Ramos (cell line): Measurements from ENCODE around the gene MLF2.

Experiments
- in situ Hi-C: fragments of 300-500 bp; cut with MboI; formaldehyde crosslinking; loops from one replicate; pipeline ENCODE4 v1.14.3; 2022; ENCODE audit warnings: low sequenced_read_pairs; ENCODE audit not compliant: unreplicated experiment

Gene MLF2

DNA sequence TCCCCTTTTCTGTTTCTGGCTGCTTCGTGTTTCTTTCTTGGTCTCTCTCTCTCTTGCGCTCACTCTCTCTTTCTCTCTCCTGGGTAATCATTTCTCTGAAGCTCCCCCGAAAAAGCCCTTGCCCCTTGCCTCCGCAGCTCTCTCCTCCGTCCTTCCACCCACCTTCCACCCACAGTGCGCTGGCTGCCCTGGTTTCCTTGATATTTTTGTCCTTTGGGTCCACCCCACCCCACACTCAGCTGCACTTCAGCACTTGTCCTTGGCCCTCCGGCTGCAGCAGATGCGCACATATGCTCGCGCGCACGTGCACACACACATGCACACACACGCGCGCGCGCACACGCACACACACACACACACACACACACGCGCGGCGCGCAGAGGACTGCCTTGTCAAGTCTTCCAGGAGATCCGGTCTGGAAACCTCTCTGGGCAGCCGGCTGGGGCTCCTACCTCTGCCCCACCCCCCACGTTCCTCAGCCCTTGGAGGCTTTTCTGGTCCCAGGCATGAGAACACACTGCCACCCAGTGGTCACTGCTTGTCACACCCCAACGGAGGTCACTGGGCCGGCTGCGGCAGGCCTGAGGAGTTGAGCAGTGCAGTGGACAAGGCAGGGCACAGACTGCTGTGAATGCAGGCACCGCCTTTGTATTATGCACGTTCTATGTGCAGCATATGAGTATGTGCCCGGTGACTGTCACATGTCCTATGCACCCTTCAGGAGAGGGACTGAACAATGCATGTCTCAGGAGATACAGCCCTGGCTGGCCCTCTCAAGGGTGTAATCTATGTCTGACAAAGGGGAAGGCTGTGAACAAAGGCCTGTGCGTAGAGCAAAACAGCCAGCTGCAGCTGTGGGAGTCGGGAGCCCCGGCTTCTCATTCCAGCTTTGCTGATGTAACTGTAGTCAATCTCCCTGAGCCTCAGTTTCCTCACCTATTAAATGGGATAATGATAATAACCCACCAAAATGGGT, 25.9 kb upstream of the MLF2 start:
- in situ Hi-C loops: no loop called here

DNA sequence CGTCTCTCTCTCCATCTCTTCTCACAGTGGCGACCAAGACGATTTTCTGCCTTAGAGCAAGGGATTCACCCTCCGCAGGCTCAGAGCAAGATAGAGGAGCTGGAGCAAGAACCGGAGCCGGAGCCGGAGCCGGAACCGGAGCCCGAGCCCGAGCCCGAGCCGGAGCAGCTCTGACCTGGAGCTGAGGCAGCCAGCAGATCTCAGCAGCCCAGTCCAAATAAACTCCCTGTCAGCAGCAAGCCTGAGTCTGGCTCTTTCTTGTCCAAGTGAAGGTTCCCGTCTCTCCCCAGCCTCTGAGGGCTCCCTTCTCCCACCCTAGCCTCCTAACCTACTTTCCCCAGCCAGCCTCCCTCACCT, 25.3 kb upstream of the MLF2 start:
- in situ Hi-C loops: no loop called here

DNA sequence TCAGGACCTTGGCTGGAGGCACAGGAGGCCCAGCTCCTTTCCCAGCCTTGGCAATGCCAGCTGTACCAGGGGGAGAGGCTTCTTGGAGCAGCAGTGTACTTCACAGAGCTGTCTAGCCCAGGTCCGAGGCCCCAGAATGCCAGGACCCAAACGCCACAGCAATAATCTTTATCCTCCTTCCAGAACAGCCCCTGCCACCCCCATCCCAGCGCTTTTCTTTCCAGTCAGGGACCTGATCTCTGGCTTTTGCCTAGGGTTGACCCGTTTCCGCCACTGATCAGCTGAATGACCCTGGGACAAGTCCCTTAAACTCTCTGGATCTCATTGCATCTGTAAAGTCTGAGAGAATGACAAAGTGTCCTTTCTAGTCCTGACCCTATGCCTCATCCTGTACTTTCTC, 24.4 kb upstream of the MLF2 start:
- in situ Hi-C loops: no loop called here

DNA sequence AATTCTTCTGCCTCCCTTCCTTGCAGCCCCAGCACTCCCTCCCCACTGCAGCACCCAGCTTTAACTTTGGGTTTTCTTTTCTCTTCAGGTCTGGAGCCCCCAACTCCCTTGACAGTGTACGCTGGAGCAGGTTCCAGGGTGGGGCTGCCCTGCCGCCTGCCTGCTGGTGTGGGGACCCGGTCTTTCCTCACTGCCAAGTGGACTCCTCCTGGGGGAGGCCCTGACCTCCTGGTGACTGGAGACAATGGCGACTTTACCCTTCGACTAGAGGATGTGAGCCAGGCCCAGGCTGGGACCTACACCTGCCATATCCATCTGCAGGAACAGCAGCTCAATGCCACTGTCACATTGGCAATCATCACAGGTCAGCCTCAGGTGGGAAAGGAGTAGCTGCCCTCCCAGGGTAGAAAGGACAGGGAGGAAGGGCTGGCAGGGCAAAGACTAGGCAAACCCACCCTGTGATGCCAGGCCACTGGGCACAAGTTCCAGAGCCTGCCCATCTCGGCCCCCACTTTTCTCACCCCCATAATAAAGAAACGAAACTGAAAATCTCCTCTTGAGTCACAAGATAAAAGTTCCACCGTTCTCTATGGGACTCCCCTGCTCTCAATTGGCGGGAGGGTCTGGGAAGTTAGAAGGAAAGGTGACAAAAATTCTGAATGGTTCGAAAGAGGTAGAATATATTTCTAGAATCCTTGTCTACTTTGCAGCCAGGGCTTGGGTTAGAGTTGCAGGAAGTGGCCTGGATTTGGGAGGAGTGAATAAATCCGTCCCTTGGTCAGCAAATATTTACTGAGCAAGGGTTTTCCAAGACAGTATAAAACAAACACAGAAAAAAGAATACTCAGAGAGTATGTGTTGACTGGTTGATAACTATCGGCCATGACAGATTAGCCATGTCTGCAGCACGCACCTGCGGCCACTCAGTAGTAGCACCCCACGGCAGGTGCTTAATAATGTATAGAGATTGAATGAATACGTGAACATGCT, 22.5 kb upstream of the MLF2 start:
- in situ Hi-C loops: no loop called here

DNA sequence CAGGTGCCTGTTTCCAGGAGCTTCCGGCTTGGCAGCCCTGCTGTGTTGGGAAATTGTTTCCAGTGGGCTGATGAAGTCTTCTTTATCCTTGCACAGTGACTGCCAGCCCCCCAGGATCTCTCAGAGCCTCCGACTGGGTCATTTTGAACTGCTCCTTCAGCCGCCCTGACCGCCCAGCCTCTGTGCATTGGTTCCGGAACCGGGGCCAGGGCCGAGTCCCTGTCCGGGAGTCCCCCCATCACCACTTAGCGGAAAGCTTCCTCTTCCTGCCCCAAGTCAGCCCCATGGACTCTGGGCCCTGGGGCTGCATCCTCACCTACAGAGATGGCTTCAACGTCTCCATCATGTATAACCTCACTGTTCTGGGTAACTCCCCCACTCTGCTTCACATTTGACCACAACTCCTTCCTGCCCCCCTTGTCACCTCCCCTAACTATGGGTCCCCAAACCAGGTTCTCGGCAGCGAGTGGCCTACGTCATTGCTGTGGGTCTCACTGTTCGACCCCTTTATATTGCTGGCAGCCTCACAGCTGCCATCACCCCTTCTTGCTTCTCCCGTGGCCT, 21.6 kb upstream of the MLF2 start:
- in situ Hi-C loops: no loop called here

DNA sequence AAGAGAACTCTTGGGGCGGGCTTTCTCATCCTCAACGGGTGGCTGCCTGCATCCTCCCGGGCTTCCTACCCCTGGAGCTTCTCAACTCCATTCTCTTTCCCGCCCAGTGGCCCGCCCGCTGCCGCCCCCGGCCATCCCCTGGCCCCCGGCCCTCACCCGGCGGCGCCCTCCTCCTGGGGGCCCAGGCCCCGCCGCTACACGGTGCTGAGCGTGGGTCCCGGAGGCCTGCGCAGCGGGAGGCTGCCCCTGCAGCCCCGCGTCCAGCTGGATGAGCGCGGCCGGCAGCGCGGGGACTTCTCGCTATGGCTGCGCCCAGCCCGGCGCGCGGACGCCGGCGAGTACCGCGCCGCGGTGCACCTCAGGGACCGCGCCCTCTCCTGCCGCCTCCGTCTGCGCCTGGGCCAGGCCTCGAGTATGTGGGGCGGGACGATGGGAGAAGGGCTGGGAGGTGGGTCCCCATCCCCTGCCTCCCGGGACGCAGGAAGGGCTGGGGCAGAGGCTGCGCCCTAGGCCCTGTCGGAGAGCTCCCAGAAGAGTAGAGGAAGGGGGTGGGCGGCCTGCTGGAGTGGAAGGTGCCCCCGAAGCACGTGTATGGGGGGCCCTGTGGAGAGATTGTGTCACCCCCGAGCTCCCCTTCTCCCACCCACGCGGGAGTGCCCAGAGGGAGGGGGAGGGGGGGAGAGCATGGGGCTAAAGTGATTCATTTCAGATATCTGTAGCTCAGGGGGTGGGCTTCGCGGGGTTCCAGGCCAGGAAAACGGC, 20.8 kb upstream of the MLF2 start:
- in situ Hi-C loops: no loop called here

DNA sequence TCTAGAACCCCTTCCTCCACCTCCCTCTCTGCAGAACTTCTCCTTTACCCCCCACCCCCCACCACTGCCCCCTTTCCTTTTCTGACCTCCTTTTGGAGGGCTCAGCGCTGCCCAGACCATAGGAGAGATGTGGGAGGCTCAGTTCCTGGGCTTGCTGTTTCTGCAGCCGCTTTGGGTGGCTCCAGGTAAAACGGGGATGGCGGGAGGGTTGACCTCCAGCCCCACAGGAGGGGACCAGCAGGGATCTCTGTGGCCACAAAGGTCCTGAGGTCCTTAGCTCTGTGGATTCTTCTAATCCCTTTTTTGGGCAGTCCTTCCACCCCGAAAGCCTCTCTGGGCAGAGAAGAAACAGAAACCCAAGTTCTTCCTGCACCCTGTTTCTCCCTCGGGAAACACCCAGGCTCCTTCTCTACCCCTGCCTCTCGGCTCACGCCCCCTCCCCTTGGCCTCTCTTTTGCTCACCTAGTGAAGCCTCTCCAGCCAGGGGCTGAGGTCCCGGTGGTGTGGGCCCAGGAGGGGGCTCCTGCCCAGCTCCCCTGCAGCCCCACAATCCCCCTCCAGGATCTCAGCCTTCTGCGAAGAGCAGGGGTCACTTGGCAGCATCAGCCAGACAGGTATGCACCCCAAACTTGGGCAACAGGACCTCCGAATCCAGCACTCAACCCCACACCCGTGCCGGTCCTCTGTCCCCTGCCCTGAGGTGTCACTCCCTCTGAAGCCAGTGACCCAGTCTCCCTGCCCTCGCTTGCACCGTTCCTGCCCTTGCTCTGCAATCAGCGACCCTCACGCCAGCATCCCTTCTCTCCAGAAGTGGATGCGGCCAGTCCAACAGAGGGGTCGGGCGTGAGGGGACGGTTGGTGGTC, 20.0 kb upstream of the MLF2 start:
- in situ Hi-C loops: no loop called here

DNA sequence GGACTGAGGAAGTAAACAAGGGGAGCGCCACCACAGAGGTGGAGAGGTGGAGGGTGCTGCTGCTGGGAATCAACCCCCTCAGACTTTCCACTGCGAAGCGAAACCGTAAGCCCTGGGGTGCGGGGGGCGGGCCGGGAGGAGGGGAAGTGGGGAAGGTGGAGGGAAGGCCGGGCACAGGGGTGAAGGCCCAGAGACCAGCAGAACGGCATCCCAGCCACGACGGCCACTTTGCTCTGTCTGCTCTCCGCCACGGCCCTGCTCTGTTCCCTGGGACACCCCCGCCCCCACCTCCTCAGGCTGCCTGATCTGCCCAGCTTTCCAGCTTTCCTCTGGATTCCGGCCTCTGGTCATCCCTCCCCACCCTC, 19.4 kb upstream of the MLF2 start, which contains the start of gene LAG3:
LAG3 (plus strand) TSS at position 190 of the 365 bp plus-strand sequence. CDS start 333 bp downstream, outside the sequence.
- in situ Hi-C loops: no loop called here

DNA sequence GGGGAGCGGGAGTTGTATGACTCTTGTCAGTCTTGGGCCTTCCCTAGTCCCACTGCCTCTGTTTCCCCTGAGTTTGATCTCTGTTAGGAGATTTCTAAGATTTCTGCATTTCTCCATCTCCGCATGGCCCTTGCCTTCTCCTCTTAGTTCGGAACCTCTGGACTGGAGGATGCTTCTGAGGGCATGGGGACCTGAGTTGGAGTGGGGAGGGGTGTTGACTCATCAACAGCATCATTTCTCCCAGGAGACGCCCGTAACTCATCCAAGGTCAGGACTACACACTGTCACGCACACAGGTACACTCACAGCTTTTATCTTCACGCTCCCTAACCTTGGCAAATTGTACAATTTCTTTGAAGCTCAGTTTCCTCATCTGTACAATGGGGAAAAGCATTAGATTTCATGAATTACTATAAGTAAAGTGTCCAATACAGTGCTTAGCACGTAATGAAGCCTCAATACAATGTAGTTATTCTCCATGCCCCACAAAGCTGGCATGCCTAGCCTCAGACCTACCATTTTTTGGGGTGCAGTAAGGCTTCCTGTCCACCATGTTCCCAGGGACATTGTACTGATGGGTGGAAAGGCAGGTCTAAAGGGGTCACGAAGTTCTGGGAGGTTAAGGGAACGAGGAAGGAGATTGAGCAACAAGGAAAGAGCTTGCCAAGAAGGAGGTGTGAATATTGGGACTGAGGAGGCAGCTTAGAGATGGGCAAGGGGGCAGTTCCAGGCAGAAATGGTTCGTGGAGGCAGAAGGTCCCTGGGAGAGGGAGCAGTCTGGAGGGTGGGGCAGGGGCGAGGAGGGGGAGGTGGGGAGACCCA, 18.8 kb upstream of the MLF2 start:
- in situ Hi-C loops: no loop called here

DNA sequence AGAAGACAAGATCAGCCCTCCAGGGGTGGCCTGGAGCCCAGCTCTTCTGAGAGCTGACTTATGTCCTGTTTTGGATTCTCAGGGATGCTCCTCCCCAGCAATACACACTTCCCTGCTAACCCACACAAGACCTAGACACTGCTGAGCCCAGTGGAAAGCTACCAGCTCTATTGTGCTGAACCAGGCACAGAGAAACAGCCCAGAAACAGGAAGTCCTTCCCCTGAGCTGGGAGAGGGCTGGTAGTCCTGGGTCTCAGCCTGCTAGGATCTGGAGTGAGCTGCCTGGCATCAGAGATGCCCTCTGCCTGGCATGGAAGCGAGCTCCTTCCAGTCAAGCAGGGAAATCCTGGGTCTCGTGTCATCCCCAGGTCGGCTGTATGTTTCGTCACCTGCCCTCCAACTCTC, 18.2 kb upstream of the MLF2 start:
- in situ Hi-C loops: no loop called here

DNA sequence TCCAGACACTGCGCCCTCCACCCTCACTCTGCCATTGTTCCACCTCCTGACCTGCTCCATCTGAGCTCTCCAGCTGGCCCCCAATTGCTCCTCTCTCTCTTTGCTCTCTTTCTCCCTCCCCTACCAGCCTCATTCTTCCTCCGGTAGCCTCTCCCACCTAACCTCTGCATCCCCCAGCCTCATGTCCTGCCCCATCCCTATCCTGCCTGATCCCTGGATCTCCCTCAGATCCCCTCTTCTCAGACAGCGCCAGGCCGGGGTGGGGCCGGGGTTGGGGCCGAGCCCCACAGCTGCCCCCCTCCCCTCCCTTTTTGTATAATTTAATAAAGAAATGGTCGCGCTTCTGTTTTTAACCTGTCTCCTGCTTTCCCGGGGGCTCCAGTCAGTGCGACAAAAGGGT, 17.7 kb upstream of the MLF2 start:
- in situ Hi-C loops: no loop called here

DNA sequence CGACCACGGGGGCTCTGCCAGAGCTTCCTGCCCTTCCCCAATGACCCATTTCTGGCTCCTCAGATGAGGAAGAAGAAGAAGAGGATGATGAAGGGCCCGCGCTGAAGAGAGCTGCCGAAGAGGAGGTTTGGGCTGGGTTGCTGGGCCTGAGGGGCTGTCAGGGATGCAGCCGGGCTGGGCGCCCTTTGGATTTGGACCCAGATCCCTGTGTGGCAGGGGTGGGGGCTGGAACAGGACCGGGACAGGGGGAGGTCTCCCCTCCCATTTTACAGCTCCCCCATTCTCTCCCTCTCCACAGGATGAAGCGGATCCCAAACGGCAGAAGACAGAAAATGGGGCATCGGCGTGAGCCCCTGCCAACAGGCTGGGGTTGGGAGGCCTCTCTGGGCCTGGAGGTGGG, 17.2 kb upstream of the MLF2 start:
- in situ Hi-C loops: no loop called here

DNA sequence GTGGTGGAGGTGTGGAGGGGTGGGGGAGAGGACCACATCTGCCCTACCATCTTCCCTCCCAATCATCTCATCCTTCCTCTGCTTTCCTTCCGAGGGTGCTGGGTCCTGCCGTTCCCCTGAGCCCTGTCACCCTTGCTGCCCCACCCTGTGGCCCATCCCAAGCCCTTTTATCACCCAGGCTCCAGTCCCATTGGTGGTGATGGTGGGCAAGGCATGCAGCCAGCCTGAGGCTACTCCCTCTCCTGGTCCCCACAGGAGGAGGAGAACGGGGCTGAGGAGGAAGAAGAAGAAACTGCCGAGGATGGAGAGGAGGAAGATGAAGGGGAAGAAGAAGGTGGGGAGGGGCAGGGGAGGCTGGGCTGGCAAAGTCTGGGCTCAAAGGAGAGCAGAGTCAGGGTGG, 16.7 kb upstream of the MLF2 start:
- in situ Hi-C loops: no loop called here

DNA sequence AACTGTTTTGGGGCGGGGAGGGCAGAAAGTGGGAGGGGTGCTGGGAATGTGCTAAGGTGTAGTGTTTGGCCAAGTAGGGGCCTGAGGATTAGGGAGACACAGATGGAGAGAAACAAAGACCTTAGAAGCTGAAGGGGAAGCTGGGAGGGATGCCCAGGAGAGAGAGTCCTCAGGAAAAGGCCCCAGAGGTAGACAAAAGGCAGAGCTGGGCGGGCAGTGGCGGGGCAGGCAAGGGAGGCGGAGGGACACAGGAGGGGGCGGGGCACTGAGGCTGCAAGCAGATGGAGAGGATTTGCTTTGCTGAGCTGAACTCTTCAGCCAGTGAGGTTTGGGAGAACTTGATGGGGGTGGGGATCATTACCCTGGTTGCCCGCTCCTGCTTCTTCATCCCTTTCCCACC, 16.0 kb upstream of the MLF2 start:
- in situ Hi-C loops: no loop called here

DNA sequence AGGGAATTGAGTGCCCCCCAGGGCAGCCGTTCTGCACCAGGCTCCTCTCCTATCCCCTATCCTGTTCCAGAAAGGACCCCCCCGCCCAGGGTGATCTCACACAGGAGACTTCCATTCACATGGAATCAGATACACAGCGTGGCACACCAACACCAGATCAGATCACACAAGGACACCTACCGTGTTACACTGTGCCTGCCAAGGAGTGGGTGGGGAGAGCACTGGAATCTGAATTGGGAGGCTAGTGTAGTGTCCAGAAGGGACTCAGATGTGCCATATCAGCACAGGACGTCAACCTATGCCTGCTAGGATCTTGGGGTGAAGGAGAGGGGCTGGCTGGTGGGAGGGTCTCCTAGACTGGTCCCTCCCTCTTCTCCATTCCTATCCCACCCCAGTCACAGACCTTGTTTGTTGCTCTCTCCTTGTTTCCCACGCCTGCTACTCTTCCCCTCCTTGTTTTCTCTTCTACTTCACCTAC, 15.5 kb upstream of the MLF2 start:
- in situ Hi-C loops: no loop called here

DNA sequence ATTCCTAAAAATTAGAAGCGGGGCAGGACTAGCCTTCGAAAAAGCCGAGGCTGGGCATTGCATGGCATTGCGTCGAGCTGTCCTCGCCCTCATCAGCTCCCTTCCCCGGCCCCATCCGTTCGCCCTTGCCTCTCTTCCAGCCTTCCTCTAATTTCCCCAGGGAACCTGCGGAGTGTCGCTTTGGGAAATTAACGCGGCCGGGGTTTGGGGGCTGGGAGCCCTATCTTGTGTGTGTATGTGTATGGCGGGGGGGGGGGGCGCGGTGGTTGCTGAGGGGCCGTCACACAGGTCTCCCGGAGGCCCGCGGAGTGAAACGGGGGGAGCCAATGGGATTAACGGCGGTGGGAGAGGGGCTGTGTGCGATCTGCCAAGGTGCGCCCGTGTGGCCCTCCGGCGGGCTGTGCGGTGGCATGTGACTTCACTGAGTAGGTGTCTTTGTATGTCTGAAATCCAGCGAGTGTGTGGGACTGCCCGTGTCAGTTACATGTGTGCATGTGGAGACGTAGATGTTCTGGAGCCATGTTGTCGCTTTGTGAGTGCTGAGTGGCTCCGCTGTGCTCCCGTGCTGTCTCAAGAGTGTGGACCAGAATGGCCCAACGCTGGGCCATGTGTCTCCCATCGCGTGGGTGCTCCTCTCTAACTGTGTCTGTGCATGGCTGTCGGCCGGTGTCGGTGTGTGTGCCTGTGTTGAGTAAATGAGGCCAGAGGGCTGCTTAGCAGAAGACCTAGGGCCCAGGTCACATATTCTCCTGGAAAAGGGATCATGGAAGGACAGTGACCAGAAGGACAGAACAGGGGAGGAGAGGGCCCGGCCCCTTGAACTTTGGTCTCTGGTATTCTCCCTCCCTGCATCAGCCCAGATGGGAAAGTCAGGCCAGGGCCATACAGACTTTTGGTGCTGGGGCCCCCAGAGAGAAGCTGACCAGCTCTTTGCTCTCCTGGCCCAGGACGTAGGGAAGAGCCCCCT, 14.7 kb upstream of the MLF2 start:
- in situ Hi-C loops: no loop called here
